Skeletal muscle cell (primary cell): ENCODE results near the gene DRAM1.
"Not testable (repeated sequence)": the region's sequence is repeated elsewhere in the genome, so short reads cannot be mapped to it uniquely, and the experiment has no call there.

ENCODE experiments used
- DNase-seq: peaks from one replicate; pipeline ENCODE4 v3.0.0-alpha.2; 2010; ENCODE audit warnings: low read depth
- H3K4me3 ChIP-seq: 2 replicates; pipeline ENCODE4 v1.5.1; 2011; ENCODE audit warnings: low read depth, mild to moderate bottlenecking, control low read depth, low read length, moderate library complexity

Gene DRAM1, protein sequence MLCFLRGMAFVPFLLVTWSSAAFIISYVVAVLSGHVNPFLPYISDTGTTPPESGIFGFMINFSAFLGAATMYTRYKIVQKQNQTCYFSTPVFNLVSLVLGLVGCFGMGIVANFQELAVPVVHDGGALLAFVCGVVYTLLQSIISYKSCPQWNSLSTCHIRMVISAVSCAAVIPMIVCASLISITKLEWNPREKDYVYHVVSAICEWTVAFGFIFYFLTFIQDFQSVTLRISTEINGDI

GRCh38 chr12:101876861-101877805, at the start of gene DRAM1:
Gene DRAM1, plus strand, starts transcription at chr12:101877580. Its CDS starts 210 bp downstream, at chr12:101877790.
- DNase-seq: peak; percentile 69
- peak within 1 kb of the TSS; percentile 77 for H3K4me3 ChIP-seq

- DNase-seq: no peak
- H3K4me3 ChIP-seq: no peak overlapping the region
Measured at GRCh38 chr12:101828463-101829196, 48.8 kb upstream of the DRAM1 start.

DNA sequence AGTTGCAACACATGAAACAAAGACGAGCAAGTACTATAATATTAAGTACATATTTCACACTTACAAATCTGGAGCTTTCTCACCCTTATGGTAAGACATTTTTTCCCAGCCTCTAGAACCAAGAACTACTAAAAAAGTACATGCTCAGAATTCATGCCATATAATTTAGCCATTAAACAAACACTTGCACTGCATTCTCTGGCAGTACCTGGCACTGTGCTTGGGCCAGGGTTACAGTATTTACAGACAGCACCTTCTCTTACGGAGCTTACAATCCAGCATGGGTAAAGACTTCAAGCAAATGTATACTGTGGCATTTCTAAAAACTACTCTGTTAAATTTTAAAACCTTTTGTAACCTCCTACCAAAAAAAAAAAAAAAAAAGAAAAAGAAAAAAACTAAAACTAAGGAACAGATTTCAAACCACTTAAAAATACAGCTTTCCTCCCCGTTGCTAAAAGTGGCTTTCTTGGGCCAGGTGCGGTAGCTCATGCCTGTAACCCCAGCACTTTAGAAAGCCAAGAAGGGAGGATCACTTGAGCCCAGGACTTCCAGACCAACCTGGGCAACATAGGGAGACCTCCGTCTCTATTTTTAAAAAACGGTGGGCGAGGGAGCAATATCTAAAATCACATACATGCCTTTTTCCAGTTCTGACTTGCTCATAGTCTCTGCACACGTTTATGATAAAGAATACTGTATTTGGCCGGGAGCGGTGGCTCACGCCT, 47.6 kb upstream of the DRAM1 start:
- peak overlapping the region; percentile 82 for H3K4me3 ChIP-seq
- DNase-seq: no peak

GRCh38 chr12:101830367-101831325, 46.7 kb upstream of the DRAM1 start, which contains the start of gene GNPTAB:
Gene GNPTAB, minus strand, starts transcription at chr12:101830959. Its CDS starts 284 bp downstream, at chr12:101830675.
- DNase-seq: peak; percentile 59
- peak within 1 kb of the TSS; percentile 82 for H3K4me3 ChIP-seq

- DNase-seq: no peak
- no peak overlapping the region for H3K4me3 ChIP-seq
Measured at GRCh38 chr12:101832030-101832429, 45.4 kb upstream of the DRAM1 start.

DNA sequence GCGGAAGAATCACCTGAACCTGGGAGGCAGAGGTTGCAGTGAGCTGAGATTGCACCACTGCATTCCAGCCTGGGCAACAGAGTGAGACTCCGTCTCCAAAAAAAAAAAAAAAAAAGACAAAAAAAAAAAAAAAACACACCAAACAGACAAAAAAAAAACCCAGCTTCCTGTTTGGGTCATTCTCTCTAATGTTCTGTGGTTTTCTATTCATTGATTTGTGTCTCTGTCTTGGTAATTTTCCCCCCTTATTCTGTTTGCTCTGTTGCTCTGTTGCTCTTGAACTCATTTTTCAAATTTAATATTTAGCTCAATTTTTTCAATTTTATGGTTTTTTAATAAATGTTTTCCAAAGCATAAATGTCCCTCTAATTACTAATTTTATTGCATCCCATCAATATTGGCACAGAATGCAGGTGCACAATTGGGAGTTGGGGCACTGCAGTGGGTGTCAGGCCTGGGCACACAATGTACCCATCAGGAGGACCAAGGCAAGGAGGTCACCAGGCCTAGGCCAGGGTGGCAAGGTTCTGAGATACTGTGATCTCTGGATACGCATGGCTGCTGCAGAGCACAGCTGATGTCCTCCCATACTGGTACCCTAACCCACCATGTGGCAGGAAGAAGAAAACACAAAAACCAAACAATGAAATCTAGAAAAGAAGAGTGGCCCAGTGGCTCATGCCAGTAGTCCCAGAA, 38.6 kb upstream of the DRAM1 start:
- no peak for DNase-seq
- no peak overlapping the region for H3K4me3 ChIP-seq

DNA sequence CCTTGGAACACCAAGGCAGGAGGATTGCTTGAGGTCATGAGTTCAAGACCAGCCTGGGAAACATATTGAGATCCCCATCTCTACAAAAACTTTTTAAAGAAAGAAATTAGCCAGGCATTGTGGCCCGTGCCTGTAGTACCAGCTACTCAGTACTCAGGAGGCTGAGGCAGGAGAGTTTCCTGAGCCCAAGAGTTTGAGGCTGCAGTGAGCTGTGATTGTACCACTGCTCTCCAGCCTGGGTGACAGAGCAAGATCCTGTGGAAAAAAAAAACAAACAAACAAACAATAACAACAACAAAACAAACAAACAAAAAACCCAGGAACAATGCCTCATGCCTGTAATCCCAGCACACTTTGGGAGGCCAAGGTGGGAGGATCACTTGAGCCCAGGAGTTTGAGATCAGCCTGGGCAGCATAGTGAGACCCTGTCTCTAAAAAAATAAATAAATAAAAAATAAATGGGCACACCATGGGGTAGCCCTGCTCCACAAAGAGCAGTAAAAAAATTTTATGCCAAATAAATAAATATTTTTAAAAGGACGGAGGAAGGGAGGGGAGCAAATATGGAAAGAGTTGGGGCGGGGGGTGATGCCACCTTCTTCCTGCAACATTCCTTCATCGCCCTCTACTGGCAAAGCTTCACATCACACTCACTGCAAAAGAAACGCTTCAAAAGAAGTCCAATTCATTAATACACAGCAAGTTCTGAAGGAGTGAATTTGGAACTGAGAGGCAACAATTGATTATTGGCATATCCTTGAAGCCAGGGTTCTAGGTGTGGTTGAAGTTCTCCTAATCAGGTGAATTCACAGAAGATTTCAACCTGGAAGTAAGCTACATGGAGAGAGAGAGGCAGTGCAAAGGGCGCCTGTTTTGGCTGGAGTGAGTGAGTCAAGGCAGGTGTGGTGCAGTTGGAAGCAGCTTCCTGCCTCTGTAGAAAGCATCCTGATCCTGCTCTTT, 37.8 kb upstream of the DRAM1 start:
- no peak overlapping the region for H3K4me3 ChIP-seq
- no peak for DNase-seq

DNA sequence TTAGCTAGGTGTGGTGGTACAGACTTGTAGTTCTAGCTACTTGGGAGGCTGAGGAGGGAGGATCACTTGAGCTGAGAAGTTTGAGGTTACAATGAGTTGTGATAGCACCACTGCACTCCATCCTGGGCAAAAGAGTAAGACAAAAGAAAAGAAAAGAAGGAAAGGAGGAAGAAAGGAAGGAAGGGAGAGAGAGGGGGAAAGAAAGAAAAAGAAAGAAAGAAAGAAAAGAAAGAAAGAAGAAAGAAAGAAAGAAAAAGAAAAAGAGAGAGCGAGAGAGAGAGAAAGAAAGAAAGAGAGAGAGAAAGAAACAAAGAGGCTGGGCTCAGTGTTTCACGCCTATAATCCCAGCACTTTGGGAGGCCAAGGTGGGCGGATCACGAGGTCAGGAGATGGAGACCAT, 36.3 kb upstream of the DRAM1 start:
- no peak for DNase-seq

DNA sequence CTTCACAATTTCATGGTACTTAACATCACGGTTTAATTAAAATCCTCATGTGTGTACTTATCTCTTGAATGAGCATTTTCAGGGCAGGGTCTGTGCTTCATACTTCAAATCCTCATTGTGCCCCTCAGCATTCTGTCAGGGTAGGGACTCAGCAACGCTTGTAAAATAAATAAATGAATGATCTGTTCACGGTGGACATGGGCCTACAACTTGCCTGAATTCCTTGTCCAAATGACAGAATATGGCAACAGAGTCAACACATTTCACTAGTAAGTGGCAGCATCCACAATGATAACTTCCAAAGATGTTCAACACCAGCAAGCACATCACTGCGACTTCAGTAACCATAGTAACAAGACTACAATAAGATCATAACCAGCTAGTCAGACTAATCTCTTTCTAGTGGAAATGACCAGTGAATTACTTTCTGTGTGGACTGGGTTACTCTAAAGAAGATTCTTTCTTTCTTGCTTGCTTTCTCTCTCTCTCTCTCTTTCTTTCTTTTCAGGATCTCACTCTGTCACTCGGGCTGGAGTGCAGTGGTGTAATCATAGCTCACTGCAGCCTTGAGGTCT, 32.2 kb upstream of the DRAM1 start:
- no peak overlapping the region for H3K4me3 ChIP-seq
- no peak for DNase-seq

More for the DNA sequence above, 36.3 kb upstream of the DRAM1 start:
- H3K4me3 ChIP-seq: no peak overlapping the region

DNA sequence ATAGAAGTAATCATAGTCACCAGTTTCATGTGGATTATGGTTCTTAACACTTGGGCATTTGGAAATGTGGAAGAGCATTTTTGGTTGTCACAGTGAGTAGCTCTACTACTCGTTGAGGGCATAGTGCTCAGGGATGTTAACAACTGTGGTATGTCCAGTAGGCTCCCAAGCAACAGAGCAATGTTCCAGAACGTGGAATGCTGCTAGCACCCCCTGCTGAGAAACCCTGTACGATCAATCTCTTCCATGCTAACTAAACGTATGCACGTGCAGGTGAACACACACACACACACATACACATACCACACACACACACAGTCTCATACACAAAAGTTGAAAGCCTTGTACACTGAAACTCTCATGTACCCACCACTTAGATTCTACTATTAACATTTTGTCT, 30.1 kb upstream of the DRAM1 start:
- no peak for DNase-seq
- H3K4me3 ChIP-seq: no peak overlapping the region

GRCh38 chr12:101850199-101850598, 27.2 kb upstream of the DRAM1 start:
- DNase-seq: no peak
- no peak overlapping the region for H3K4me3 ChIP-seq

- H3K4me3 ChIP-seq: no peak overlapping the region
- DNase-seq: no peak
Measured at GRCh38 chr12:101852998-101853397, 24.4 kb upstream of the DRAM1 start.

DNA sequence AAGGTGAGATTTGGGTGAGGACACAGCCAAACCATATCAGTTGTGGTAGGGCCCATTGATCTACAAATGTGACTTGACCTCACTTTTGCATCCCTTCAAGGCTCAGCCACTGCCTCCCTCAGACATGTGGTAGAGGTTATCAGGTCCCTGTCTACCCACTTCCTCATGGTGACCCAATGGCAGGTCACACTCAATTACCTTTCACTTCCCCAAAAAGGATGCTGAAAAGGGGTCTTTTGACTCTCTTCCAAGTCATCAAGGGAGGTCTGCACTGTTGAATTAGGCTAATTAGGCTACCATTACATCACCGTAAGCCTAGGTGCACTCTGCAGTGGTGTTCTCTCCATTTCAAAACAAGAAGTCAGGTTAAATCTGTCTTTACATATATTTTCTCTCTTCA, 22.6 kb upstream of the DRAM1 start:
- H3K4me3 ChIP-seq: no peak overlapping the region
- no peak for DNase-seq

GRCh38 chr12:101855364-101855884, 22.0 kb upstream of the DRAM1 start:
- no peak overlapping the region for H3K4me3 ChIP-seq
- no peak for DNase-seq

- no peak for DNase-seq
- H3K4me3 ChIP-seq: no peak overlapping the region
Measured at GRCh38 chr12:101855976-101856375, 21.4 kb upstream of the DRAM1 start.

DNA sequence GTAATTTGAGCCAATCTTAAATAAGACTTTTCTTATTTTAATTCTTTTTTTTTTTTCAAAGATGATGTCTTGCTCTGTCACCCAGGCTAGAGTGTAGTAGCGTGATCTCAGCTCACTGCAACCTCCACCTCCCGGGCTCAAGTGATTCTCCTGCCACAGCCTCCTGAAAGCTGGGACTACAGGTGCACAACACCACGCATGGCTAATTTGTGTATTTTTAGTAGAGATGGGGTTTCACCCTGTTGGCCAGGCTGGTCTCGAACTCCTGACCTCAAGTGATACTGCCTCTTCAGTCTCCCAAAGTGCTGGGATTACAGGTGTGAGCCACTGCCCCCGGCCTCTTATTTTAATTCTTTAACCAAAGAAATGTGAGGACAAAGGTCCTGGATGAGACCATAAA, 20.8 kb upstream of the DRAM1 start:
- not testable (repeated sequence) for DNase-seq, H3K4me3 ChIP-seq
